Loucy (cell line): ENCODE results near the gene ATP10B.

ENCODE experiments used
- H2AFZ ChIP-seq: fragments of 200-600 bp; sonication (generic); 2 replicates; pipeline ENCODE4 v1.6.0; 2016; ENCODE audit warnings: antibody characterized with exemption, mild to moderate bottlenecking, low read length, moderate library complexity
- H3F3A ChIP-seq: fragments of 200-600 bp; 2 replicates; pipeline ENCODE4 v1.6.0; 2016; ENCODE audit warnings: antibody characterized with exemption, low read depth, mild to moderate bottlenecking
- H3K27me3 ChIP-seq: fragments of 200-600 bp; sonication (generic); 2 replicates; pipeline ENCODE4 v1.6.1; 2014; ENCODE audit warnings: low read length, mild to moderate bottlenecking; ENCODE audit not compliant: insufficient read depth, poor library complexity, severe bottlenecking
- H3K36me3 ChIP-seq: fragments of 200-600 bp; sonication (generic); 2 replicates; pipeline ENCODE4 v1.6.1; 2016; ENCODE audit warnings: low read length; ENCODE audit not compliant: insufficient read depth
- H3K4me1 ChIP-seq: fragments of 200-600 bp; sonication (generic); 2 replicates; pipeline ENCODE4 v1.5.1; 2014; ENCODE audit warnings: low read length, mild to moderate bottlenecking; ENCODE audit not compliant: insufficient read depth, poor library complexity, severe bottlenecking
- H3K4me2 ChIP-seq: fragments of 200-600 bp; sonication (generic); 2 replicates; pipeline ENCODE4 v1.6.0; 2014; ENCODE audit warnings: antibody characterized with exemption, low read length, low read depth, mild to moderate bottlenecking; ENCODE audit not compliant: poor library complexity, severe bottlenecking
- H3K4me3 ChIP-seq: fragments of 200-600 bp; sonication (generic); 2 replicates; pipeline ENCODE4 v1.5.1; 2014; ENCODE audit warnings: low read length, mild to moderate bottlenecking, mixed read lengths; ENCODE audit not compliant: poor library complexity, severe bottlenecking
- H3K79me2 ChIP-seq: fragments of 200-600 bp; sonication (generic); 2 replicates; pipeline ENCODE4 v1.6.1; 2014; ENCODE audit warnings: low read length; ENCODE audit not compliant: insufficient read depth
- H3K9ac ChIP-seq: fragments of 200-600 bp; sonication (generic); 2 replicates; pipeline ENCODE4 v1.6.0; 2014; ENCODE audit warnings: mild to moderate bottlenecking, low read depth, low read length, moderate library complexity; ENCODE audit not compliant: poor library complexity, severe bottlenecking
- H3K9me2 ChIP-seq: fragments of 200-600 bp; sonication (generic); replicated peaks from 2 replicates; pipeline ENCODE4 v1.6.1; 2016; ENCODE audit warnings: low read depth, low read length, mixed read lengths
- H3K9me3 ChIP-seq: fragments of 200-600 bp; sonication (generic); 2 replicates; pipeline ENCODE4 v1.6.1; 2014; ENCODE audit warnings: mild to moderate bottlenecking, antibody characterized with exemption, low read length, low read depth; ENCODE audit not compliant: insufficient read depth
- H4K20me1 ChIP-seq: fragments of 200-600 bp; sonication (generic); 2 replicates; pipeline ENCODE4 v1.6.0; 2014; ENCODE audit warnings: antibody characterized with exemption, low read length, mild to moderate bottlenecking; ENCODE audit not compliant: insufficient read depth, poor library complexity, severe bottlenecking
- CTCF ChIP-seq: fragments of 200-600 bp; sonication (generic); conservative IDR thresholded peaks from 2 replicates; pipeline ENCODE4 v1.5.1; 2014; ENCODE audit warnings: mild to moderate bottlenecking, antibody characterized with exemption, low read length
- EZH2phosphoT487 ChIP-seq: fragments of 200-600 bp; IDR thresholded peaks from 2 replicates; pipeline ENCODE4 v1.6.1; 2018; ENCODE audit warnings: antibody characterized with exemption, mild to moderate bottlenecking, moderate library complexity, borderline replicate concordance

ATP10B gene

GRCh38 chr5:160702311-160702803 lies 149.7 kb downstream of the ATP10B start:
- H3K9me2 ChIP-seq: no peaks in the 10 kb centered on the region
- no peaks in the 10 kb centered on the region for H3K4me1 ChIP-seq
- H3K36me3 ChIP-seq: no peaks in the 10 kb centered on the region
- H4K20me1 ChIP-seq: no peaks in the 10 kb centered on the region
- H3K9ac ChIP-seq: no peak overlapping the region
- no peak for TF ChIP-seq EZH2phosphoT487
- TF ChIP-seq CTCF: no peak
- no peaks in the 10 kb centered on the region for H3K27me3 ChIP-seq
- H3K4me2 ChIP-seq: no peak overlapping the region
- no peaks in the 10 kb centered on the region for H3K79me2 ChIP-seq
- H2AFZ ChIP-seq: no peak overlapping the region
- H3K4me3 ChIP-seq: no peak overlapping the region
- H3K9me3 ChIP-seq: no peaks in the 10 kb centered on the region
- H3F3A ChIP-seq: no peaks in the 10 kb centered on the region

DNA sequence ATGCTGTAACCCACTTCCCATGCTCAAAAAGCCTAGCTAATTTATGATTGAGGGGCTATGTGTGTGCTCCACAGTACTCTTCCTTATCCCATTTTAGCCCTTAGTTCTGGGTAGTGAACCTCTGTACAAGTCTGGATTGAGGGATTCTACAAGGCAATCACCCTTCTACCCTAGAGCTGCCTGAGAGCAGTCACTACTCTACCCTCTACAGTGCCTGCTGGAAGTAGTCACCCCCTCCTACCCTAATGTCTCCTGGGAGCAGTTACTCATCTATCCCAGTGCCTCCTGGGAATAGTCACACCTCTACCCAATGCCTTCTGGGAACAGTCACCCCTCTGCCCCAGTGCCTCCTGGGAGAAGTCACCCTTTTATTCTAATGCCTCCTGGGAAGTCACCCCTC lies 150.6 kb downstream of the ATP10B start:
- no peaks in the 10 kb centered on the region for H3F3A ChIP-seq
- no peaks in the 10 kb centered on the region for H3K9me3 ChIP-seq
- no peaks in the 10 kb centered on the region for H3K79me2 ChIP-seq
- H3K4me3 ChIP-seq: no peak overlapping the region
- H3K4me2 ChIP-seq: no peak overlapping the region
- no peak overlapping the region for H3K9ac ChIP-seq
- H3K4me1 ChIP-seq: no peaks in the 10 kb centered on the region
- H3K36me3 ChIP-seq: no peaks in the 10 kb centered on the region
- no peak overlapping the region for H2AFZ ChIP-seq
- H3K27me3 ChIP-seq: no peaks in the 10 kb centered on the region
- no peak for TF ChIP-seq EZH2phosphoT487
- TF ChIP-seq CTCF: no peak
- H4K20me1 ChIP-seq: no peaks in the 10 kb centered on the region
- no peaks in the 10 kb centered on the region for H3K9me2 ChIP-seq

- no peak overlapping the region for H3K4me2 ChIP-seq
- TF ChIP-seq CTCF (no peak), EZH2phosphoT487 (no peak)
- no peaks in the 10 kb centered on the region for H3K9me2 ChIP-seq
- H4K20me1 ChIP-seq: no peaks in the 10 kb centered on the region
- no peaks in the 10 kb centered on the region for H3K79me2 ChIP-seq
- H3K9ac ChIP-seq: no peak overlapping the region
- no peak overlapping the region for H2AFZ ChIP-seq
- H3K9me3 ChIP-seq: no peaks in the 10 kb centered on the region
- no peaks in the 10 kb centered on the region for H3K4me1 ChIP-seq
- no peaks in the 10 kb centered on the region for H3K27me3 ChIP-seq
- H3K36me3 ChIP-seq: no peaks in the 10 kb centered on the region
- H3K4me3 ChIP-seq: no peak overlapping the region
- H3F3A ChIP-seq: no peaks in the 10 kb centered on the region
Measured at GRCh38 chr5:160699301-160699700, 152.7 kb downstream of the ATP10B start.
